ENCODE measurements around the gene CHAMP1. TPM values are rescaled to one million over a fixed set of nuclear protein-coding genes. Genes with fewer than 3 reads are reported as not detected.

The CHAMP1 gene
- total and polyA plus RNA-seq, 2 of the 4 experiments (the other 2 are of a cell fraction): 13.3 to 32.7 TPM

- Histone ChIP-seq H2BK5ac (ENCODE audit: low read depth, low read length, poor library complexity, severe bottlenecking) (peak overlapping the region; percentile 52), H3K4ac (ENCODE audit: low read depth, low read length) (no peak overlapping the region), H2AK9ac (replicated peaks; ENCODE audit: low read depth, low read length, poor library complexity) (no peak overlapping the region), H3K9me1 (ENCODE audit: insufficient read depth, low read length) (peaks cover 22% of the 10 kb centered on the region), H3K4me2 (ENCODE audit: low read depth, low read length) (no peak overlapping the region), H4K91ac (ENCODE audit: insufficient read depth, low read depth, low read length) (no peak overlapping the region; the same call in 1 of the 2 replicates), H4K8ac (ENCODE audit: low read depth in 2 of 2, low read length in 2 of 2) (no peak overlapping the region), H2BK15ac (ENCODE audit: low read depth, low read length) (no peak overlapping the region), H3K9ac (ENCODE audit: low read depth, low read length) (no peak overlapping the region), H3K79me1 (ENCODE audit: low read depth in 1 of 2, low read length in 2 of 2) (peaks cover 31 to 62% of the 10 kb centered on the region in 2 experiments), H2AK5ac (ENCODE audit: low read depth, low read length) (no peak overlapping the region), H3K14ac (replicated peaks; ENCODE audit: low read depth, low read length) (no peak overlapping the region), H3K4me1 (ENCODE audit: control insufficient read depth, insufficient read depth, low read length) (no peaks in the 10 kb centered on the region; the same call in 1 of the 2 replicates), H3K27ac (ENCODE audit: insufficient read depth, low read length) (no peak overlapping the region), H2BK20ac (ENCODE audit: low read depth, low read length) (no peak overlapping the region), H4K20me1 (ENCODE audit: insufficient read depth, low read length) (peaks cover 7% of the 10 kb centered on the region), H2BK120ac (ENCODE audit: low read depth, low read length) (no peak overlapping the region), H3K27me3 (ENCODE audit: control insufficient read depth, insufficient read depth, low read length) (no peaks in the 10 kb centered on the region), H3K56ac (ENCODE audit: extremely low read depth, insufficient read depth, low read length) (no peak overlapping the region), H4K5ac (ENCODE audit: low read depth, low read length) (no peak overlapping the region), H2AFZ (replicated peaks; ENCODE audit: low read length, poor library complexity) (no peak overlapping the region), H3K36me3 (ENCODE audit: control insufficient read depth, insufficient read depth, low read length) (peaks cover 33% of the 10 kb centered on the region), H3K18ac (ENCODE audit: low read depth, low read length) (no peak overlapping the region), H3K23ac (ENCODE audit: low read depth, low read length) (no peak overlapping the region), H3K4me3 (ENCODE audit: insufficient read depth, low read depth, low read length) (no peak overlapping the region), H3K9me3 (ENCODE audit: control insufficient read depth, insufficient read depth, low read length) (no peaks in the 10 kb centered on the region)
- no peak for ATAC-seq (ENCODE audit: low read depth)
- intact Hi-C loops (cut with micrococcal nuclease) (no loop called here), dilution Hi-C loops (cut with HindIII; ENCODE audit: low sequenced_read_pairs, unreplicated experiment) (no loop called here), in situ Hi-C loops (cut with MboI; ENCODE audit: low sequenced_read_pairs) (no loop called here)
- DNase-seq: peak; percentile 85
- ChIA-PET CTCF (no interaction called here), POLR2A (ENCODE audit: unreplicated experiment) (no interaction called here)
- 84% methylated on average over 6 of the region's 8 CpGs; no CpG with 5 or more reads in 1 of the 2 experiments for WGBS, 2 experiments (ENCODE audit: extremely low coverage in 2 of 2, insufficient read length in 1 of 2)
- TF ChIP-seq POLR2A (IDR thresholded peaks at IDR 0.05; ENCODE audit: low read depth, low read length): no peak
- peak; percentile 24; the same call in 1 of the 2 replicates for TF ChIP-seq MAFK (IDR thresholded peaks at IDR 0.05; ENCODE audit: low read depth, low read length)
- TF ChIP-seq CEBPB (IDR thresholded peaks at IDR 0.05; ENCODE audit: low read depth, low read length): peak; percentile 13; the same call in 1 of the 2 replicates
- BruUV-seq (replicated peaks): no TSS peak
These were observed 27.5 kb upstream of the CHAMP1 start for GRCh38 chr13:114286808-114287207.

Measured in IMR-90 (cell line).